ENCODE results near the gene RAPGEF4.
"Not testable (repeated sequence)": the region's sequence is repeated elsewhere in the genome, so short reads cannot be mapped to it uniquely, and the experiment has no call there.

The RAPGEF4 gene

DNA sequence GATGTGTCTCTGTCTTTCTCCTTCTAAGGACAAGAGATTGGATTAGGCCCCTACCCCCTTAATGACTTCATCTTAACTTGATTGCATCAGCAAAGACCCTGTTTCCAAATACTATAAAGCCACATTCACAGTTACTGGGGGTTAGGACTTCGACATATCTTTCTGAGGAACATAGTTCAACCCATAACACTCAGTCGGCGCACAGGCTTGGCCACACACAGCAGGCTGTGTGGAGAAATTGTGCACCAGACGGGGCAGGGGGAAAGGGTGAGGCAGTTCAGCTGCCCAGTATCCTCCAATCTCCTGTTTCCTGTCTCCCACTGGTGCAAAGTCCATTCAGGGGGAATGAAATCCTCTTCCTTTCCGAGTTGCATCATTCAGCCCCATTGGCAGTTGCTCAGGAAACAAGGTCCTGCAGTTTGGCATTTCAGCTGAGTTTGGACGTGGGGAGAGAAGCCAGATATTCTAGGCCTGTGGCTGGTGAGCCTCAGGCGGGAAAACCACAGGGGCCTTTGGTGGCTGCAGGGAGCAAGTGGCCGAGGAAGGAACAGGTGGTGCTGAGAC is 9.4 kb upstream of the RAPGEF4 start:
- no peak for DNase-seq (ENCODE audit: low spot score)

DNA sequence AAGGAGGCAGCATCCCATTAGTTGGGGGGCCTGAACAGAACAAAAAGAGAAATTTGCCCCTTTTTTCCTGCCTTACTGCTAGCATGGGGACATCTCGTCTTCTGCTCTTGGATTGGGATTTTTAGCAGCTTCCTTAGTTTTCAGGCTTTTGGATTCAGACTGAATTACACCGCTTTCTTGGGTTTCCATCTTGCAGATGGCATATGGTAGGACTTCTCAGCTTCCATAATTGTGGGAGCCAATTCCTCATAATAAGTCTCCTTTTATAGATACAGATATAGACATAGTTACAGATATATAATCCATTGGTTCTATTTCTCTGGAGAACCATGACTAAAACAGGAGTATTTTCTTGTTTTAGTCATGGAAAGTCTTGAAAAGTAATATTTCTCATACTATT is 5.2 kb upstream of the RAPGEF4 start:
- DNase-seq (ENCODE audit: low spot score): no peak

DNA sequence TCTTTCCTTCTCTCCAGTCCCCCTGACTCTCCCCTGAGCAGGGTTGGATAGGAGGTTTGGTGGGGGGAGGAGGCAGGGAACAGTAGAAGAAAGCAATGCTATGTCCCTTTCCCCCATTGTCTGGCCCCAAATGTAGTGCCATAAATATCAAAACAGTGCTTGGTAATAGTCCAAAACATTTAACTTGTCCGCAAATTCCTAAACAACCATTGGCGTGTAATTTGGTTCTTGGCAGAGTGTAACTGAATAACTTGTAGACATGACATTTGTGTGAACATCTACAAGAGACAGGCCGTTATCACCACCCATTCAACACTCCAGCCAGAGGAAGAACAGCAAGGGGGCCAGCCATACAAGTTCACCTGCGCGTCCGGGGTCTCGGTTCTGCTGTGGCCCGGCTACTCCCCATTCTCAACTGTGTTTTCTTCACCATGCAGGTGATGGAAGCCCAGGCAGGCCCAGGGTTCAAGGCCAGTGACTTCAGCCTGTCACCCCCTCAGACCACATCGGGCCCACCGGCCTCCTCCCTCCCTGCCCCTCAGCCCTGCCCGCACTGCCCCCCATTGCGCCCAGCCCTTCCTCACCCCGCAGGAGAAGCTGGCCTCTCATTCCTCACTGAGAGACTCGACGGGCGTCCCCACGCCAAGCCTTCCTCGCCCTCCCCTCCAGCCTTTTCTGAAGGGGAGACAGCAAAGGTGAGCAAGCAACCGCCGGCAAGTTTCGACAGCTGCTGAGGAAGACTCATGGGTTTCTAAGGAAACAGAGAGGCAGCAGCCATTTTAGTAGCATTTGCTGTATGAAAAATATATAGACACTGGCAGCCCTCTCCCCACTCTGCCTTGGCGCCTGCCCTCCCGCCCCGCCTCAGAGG is 699 bp upstream of the RAPGEF4 start:
- no peak for DNase-seq (ENCODE audit: low spot score)

DNA sequence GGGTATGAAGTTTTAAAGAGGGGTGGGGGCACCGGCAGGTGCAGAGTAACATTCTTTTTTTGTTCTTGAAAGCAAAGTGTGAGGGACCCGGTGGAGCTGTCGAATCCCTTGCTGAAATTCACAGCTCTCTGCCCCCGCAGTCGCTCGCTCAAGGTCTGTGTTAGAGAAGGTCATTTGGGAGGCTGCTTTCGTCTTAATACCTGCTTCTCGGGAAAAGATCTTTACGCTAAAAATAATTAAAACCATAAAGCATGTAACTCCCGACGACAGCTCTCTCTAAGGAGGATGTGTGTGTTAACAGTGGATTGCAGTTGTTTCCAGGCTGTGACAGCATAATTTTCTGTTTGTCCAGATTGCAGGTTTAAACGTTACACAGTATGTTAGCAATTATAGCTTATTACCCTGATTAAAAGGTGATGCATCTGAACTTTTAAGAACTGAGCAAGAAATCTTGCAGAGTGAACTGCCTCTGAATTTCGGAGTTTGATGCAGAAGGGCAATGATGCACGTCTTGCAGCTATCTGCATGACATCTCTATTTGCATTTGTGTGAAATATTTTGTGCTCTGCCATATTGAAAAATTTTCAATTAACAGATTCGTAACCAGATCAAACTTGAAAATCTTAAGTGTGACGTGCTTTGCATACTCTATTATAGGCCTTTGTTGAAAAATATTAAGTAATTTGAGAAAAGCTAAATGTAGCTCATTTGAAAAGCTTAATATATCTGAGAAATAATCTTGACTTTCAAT is 954 bp downstream of the RAPGEF4 start:
- DNase-seq (ENCODE audit: low spot score): no peak

DNA sequence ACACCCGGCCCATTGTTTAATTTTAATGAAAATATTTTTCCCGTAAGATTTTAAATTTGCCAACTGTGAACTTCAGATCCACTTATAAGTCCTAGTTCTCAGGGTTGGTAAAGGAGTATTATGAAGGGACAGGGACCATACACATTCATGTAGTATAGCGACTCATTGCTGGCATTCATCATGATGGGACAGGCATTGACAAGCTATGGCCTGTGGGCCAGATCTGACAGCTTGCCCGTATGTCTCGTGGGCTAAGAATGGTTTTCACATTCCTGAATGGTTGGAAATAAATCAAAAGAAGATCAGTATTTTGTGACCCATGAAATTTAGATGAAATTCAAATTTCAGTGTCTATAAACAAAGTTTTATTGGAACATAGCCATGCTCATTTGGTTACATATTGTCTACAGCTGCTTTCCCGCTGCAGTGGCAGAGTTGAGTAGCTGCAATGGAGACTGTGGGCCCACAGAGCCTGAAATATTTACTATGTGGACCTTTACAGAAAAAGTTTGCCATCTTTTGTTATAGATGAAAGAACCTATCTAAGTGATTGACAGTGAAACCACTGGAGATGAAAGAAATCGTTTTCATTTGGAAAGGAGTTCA is 4.1 kb downstream of the RAPGEF4 start:
- no peak for DNase-seq (ENCODE audit: low spot score)

DNA sequence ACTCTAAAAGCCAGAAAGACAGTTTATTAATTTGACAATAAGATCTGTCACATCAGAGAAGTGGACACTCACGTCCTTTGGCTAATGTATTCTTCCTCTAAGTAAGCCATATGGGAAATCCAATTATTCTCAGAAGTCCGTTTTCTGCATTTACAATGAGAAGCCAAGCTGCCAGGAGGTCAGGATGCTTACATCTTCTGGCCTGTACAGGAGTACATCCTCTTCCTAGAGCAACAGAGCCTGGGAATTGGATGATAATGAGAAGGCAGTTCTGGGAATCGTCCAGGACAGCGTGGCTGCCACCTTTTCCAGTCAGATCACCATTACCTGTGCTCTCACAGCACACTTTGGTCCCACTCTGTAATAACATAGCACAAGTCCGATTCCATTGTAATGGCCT is 5.2 kb downstream of the RAPGEF4 start:
- no peak for DNase-seq (ENCODE audit: low spot score)

DNA sequence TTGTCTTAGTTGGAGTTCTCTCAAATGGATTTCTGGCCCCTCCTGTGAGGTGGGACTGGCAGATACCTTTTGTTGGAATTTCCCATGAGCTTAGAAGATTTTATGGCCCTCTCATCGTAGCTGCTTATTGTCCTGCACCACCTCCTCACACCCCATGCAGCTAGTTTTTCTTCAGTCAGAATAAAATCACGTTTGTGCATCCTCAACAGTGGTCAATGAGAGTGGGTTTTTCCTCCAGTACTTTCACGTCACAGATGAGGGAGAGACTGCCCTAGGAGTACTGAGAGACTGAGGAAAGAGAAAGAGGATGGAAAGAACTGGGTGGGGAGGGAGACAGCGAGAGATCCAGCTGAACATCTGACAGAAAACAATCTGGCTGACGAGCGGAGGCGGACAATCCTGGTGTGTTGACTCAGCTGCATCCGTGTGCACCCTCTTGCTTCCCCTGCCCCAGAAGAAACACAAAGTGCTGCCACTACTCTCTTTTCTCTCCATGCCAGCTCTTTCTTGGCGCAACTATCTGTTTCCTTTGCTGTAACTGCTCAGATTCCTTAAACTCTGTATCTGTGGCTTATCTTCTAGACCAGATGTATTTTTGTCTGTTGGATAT is 7.4 kb downstream of the RAPGEF4 start:
- no peak for DNase-seq (ENCODE audit: low spot score)

DNA sequence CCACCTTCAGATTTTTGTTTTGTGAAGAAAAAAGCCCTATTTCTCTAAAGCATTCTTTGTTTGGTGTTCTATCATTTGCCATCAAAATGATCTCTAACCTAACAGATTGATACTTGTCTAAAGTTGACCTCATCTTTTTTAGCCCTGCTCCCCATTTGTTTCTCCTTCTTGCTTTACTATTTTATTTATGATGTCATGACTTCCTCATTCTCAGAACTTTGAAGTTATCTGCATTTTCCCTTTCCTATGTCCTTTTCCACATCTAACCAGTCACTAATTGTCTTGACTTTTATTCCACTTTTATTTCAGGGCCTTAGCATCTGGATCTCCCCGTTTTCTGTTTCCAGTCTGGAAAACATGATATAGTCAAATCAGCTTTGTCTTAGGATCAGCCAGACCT is 8.3 kb downstream of the RAPGEF4 start:
- DNase-seq (ENCODE audit: low spot score): no peak

DNA sequence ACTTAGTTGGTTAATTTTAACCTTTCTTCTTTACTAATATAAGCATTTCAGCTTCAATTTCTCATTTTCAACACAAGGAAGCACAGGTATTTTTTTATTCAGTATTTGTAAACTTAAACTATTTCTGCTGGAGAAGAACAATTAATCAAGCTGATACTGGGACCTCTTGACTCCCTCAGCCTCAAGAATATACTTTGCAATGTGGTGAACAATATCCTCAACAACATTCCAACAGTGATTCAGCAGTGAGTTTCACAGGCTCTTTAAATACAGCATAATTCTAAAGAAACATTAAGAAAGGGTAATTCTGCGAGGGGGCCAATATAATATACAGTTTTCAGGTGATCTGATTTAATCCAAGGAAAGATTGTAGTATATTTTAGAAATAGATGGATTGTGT is 10.0 kb downstream of the RAPGEF4 start:
- no peak for DNase-seq (ENCODE audit: low spot score)

DNA sequence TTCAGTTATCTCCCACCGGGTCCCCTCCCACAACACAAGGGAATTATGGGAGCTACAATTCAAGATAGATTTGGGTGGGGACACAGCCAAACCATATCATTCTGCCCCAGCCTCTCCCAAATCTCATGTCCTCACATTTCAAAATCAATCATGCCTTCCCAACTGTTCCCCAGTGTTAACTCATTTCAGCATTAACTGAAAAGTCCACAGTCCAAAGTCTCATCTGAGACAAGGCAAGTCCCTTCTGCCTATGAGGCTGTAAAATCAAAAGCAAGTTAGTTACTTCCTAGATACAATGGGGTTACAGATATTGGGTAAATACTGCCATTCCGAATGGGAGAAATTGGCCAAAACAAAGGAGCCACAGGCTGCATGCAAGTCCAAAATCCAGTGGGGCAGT is 12.9 kb downstream of the RAPGEF4 start:
- DNase-seq (ENCODE audit: low spot score): not testable (repeated sequence)

DNA sequence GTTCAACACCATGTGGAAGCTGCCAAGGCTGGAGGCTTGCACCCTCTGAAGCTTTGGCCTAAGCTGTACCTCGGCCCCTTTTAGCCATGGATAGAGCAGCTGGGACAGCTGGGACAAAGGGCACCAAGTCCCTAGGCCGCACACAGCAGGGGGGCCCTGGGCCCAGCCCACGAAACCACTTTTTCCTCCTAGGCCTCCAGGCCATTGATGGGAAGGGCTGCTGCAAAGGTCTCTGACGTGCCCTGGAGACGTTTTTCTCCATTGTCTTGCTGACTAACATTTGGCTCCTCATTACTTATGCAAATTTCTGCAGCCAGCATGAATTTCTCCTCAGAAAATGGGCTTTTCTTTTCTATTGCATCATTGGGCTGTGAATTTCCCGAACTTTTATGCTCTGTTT is 13.7 kb downstream of the RAPGEF4 start:
- DNase-seq (ENCODE audit: low spot score): no peak

DNA sequence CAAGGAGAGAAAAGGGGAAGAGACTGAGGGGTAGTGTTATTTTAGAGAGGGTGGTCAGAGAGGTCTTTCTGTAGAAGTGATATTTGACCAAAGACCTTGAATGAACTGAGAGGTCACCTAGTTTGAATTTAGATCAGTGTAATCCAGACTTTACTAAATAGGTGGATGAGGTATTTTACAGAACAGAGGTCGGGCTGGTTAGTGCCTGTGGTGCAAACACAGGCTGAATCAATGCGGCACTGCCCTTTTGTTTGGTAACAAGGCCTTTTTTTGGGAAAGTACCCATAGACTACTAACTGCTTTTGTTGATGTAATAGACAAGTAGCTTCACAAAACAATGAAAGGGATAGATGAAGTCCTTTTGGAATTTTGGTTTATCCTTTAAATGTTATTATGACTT is 15.9 kb downstream of the RAPGEF4 start:
- no peak for DNase-seq (ENCODE audit: low spot score)

DNA sequence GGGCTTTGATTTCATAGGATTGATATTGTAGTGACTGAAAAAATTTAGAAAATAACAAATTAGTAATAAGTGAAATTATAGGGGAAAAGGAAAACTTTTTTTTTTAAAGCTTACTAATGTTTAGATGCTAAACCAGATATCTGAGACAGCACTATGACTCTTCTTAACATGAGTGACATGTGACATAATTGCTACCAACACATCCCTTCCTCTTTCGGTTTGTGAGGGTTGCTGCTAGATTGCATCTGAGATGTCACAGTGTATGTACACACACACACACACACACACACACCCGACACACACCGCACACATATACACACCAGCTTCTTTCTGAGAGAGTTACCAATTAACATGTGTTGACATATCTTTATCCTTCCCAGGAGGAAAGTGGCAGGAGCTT is 18.0 kb downstream of the RAPGEF4 start:
- DNase-seq (ENCODE audit: low spot score): no peak

DNA sequence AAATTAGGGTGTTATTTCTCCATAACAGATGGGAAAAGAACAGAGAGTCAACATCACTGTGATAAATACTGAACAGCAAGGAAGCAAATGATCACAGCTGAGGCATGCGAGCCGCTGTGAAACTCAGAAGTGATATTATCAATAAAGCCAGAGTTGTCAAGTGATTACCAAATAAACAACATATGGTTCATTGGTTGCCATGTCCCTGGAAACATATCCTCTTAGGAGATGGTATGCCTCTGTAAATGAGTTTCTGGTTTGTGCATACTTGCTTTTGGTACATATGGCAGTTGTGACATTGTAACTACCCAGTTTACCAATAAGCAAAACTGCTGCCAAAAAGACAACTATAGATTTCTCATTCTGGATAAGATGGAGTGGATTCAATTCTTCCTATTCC is 23.8 kb downstream of the RAPGEF4 start:
- no peak for DNase-seq (ENCODE audit: low spot score)

DNA sequence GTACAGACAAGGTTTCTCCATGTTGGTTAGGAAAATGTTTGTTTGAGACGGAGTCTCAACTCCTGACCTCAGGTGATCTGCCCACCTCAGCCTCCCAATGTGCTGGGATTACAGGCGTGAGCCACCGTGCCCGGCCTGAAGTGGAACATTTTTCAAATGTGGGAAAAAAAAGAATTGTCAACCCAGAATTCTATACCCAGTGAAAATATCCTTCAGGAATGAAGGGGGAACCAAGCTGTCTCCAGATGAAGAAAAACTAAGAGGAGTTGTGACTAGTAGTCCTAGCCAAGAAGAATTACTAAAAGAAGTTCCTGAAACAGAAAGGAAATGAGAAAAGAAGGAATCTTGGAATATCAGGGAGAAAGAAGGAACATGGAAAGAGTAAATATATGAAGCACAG is 25.7 kb downstream of the RAPGEF4 start:
- DNase-seq (ENCODE audit: low spot score): no peak

DNA sequence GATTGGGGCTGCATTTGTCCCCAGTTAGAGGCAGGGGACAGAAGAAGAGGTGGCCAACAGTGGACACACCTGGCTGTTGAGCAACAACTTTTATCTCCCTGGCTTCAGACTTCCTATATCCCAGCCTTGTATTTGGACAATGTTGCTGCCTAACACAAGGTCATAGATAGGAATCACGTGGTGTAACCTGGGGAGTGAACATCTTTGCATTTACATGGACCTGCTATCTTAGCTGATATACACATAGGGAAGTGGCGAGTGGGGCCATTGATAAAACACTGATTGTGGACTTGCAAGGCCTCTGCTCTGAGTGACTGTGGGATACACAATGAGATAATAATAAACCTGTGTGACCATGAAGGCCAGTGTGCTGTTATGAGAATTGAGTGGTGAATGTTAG is 26.9 kb downstream of the RAPGEF4 start:
- DNase-seq (ENCODE audit: low spot score): no peak

DNA sequence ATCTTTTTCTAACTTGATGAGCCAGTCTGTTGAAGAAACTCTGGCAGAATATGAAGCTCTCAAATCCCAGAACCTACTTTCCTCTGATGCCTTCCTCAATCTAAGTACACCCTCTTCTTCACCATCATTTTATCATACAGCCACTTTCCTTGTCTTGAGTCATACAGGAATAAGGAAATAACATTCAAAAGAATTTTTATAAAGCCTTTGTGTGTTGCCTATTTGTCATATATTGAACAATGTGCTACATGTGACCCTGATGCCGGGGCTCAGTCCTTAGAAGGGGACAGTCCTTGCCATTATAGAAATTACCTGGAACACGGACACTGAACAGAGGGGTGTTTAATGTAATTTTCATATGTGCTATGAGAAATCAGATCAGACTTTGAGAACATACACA is 27.4 kb downstream of the RAPGEF4 start:
- no peak for DNase-seq (ENCODE audit: low spot score)

DNA sequence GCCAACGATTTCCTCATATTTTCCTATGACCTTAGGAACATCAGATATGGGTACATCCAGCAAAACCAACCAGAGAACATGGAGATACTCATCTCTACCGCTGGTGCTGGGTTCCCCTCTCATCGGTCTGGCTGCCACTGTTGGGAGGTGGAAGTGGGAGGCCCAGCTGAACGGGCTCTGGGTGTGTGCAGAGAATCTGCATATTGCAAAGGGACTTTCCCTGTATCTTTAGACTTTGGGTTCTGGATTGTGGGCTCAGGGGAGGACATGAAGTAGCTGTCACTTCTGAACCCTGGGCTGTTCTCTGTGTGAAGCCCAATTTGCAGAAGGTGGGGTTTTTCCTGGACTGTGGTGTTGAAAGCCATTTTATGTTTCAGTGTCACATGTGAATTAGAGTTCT is 30.0 kb downstream of the RAPGEF4 start:
- DNase-seq (ENCODE audit: low spot score): no peak

DNA sequence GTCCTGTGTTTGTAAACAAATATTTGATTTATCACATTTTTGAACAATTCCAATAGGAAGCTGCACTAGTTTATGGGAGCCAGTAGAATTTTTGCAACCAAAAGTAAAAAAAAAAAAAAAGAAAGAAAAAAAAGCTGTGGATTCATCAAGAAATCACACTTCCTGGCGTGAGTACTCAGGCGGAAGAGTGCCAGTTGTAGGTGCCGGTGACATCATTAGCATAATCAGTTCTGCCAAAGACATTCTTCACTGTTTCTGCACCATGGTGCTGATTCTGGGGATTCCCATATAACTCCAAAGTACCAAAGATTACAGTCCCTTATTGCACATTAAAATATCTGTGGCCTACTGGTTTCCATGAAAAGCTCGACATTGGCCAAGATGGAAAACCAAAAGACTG is 32.8 kb downstream of the RAPGEF4 start:
- DNase-seq (ENCODE audit: low spot score): no peak

DNA sequence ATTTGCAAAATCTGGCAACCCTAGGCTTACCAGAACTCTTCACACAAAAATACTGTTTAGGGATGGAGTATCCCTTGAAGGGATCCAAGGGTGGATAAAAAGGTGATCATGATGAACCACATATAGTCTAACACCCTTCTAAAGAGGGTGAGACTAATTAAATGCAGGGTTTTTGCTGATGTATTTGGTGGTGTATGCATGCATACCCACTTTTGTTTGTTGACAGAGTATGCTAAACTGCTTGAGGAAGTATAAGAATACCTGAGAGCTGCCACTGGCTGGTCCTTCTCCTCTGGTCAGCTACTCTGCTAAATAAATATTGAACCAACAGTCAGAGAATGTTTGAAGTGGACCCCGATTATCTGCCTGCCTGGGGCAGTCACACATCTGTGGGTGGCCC is 34.2 kb downstream of the RAPGEF4 start:
- DNase-seq (ENCODE audit: low spot score): no peak

DNA sequence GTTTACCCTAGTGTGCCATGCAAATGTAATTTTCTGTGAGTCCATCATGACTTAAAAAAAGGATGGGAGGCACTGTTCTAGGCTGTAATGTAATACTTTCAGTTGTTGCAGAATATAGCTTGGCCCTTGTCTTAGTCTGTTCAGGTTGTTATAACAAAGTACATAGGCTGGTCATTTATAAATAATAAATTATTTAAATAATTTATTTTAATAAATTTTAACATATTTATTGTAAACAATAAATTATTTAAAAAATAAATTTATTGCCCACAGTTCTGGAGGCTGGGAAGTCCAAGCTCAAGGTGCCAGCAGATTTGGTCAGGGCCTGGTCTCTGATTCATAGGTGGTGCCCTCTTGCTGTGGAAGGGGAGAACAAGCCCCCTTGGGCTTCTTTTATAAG is 35.2 kb downstream of the RAPGEF4 start:
- DNase-seq (ENCODE audit: low spot score): no peak

DNA sequence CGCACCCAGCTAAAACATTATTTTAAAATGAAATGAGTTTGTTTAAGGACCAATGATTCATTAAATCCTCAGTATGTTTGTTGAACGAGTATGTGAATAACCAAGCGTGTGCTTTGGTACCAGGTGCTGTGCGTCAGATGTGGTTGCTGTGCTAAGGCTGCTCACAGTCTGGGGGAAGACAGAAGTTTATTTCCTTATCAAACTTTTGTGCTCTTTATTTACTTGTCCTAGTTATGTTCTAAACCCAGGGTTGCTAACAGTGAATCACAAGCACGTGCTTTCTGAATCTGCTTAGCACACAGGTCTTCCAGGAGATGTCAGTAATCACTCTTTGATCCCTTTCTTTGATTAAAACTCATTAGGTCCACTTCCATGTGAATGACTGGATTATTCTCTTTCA is 37.0 kb downstream of the RAPGEF4 start:
- DNase-seq (ENCODE audit: low spot score): no peak
